K562 (cell line): ENCODE measurements around the gene STX1A. TPM values are rescaled to one million over a fixed set of nuclear protein-coding genes. Genes with fewer than 3 reads are reported as not detected.

Experiments
- ATAC-seq: fragments of 200-7000 bp; cut with Tn5 transposase; 3 replicates; pipeline ENCODE4 v1.9.1; 2020; ENCODE audit warnings: moderate library complexity
- BruUV-seq: library from RNA; stranded (reverse); fragments of 400-500 nt; replicated peaks from 2 replicates; lab custom pipeline; 2021; lab: Mats Ljungman, UMichigan
- CTCF ChIA-PET: fragments of 300-600 bp; formaldehyde crosslinking; extraction: SDS; loops from one replicate; lab custom pipeline; 2021; ENCODE audit warnings: low intra/inter-chr PET ratio; lab: Yijun Ruan, JAX
- POLR2A ChIA-PET: fragments of 300-600, 350-650 bp; sonication (Branson Sonifier 250); formaldehyde crosslinking; extraction: SDS; loops from one replicate; lab custom pipeline; 2021; ENCODE audit warnings: antibody characterized with exemption, inconsistent platforms; lab: Yijun Ruan, JAX
- DNase-seq, 4 experiments: peaks; one replicate each; pipeline versions ENCODE4 v3.0.0 to v3.0.0-alpha.2; 2011 to 2018; ENCODE audit warnings: low spot score in 3 of 4, mixed read lengths in 3 of 4; ENCODE audit errors: extremely low read depth in 1 of 4
- FAIRE-seq: peaks from 2 replicates; lab custom pipeline; 2011; peaks lifted over from hg19 to GRCh38; lab: Jason Lieb, UNC
- H2AFZ ChIP-seq: 2 replicates; pipeline ENCODE4 v1.6.0; 2011; ENCODE audit warnings: low read depth, low read length, control low read depth, inconsistent platforms
- H3K27ac ChIP-seq: fragments of 200-600 bp; 3 replicates; pipeline ENCODE4 v1.8.0; 2011; ENCODE audit warnings: low read depth, mild to moderate bottlenecking, control low read depth, inconsistent platforms, low read length, moderate library complexity, mixed read lengths; ENCODE audit errors: extremely low read depth
- H3K27me3 ChIP-seq, 2 experiments: fragments of 300-600 bp in 1 of 2; 2 replicates in 1 of 2; 3 replicates in 1 of 2; pipeline versions ENCODE4 v1.6.0 to v1.8.0; 2011; ENCODE audit warnings: inconsistent platforms in 2 of 2, low read length in 2 of 2, mild to moderate bottlenecking in 1 of 2, mixed read lengths in 1 of 2, moderate library complexity in 1 of 2; ENCODE audit not compliant: control insufficient read depth in 2 of 2, insufficient read depth in 2 of 2
- H3K36me3 ChIP-seq: fragments of 300-600 bp; 3 replicates; pipeline ENCODE4 v1.8.0; 2011; ENCODE audit warnings: mild to moderate bottlenecking, low read length, inconsistent platforms; ENCODE audit not compliant: control insufficient read depth, insufficient read depth
- H3K4me1 ChIP-seq, 2 experiments: fragments of 200-600 bp in 1 of 2; replicated peaks in 1 of 2; 2 replicates in 1 of 2; 3 replicates in 1 of 2; pipeline versions ENCODE4 v1.5.1 to v1.8.0; 2011; ENCODE audit warnings: inconsistent platforms in 2 of 2, low read length in 2 of 2, mild to moderate bottlenecking in 1 of 2, mixed read lengths in 1 of 2, moderate library complexity in 1 of 2; ENCODE audit not compliant: control insufficient read depth in 2 of 2, insufficient read depth in 2 of 2
- H3K4me2 ChIP-seq: 2 replicates; pipeline ENCODE4 v1.6.1; 2011; ENCODE audit warnings: low read length, control low read depth, inconsistent platforms, mixed read lengths; ENCODE audit not compliant: insufficient read depth
- H3K4me3 ChIP-seq: fragments of 200-600 bp; sonication (generic), shearing (Covaris generic); 2 replicates; pipeline ENCODE4 v1.5.1; 2016; ENCODE audit warnings: control low read depth, inconsistent platforms
- H3K79me2 ChIP-seq: fragments of 200-600 bp; 3 replicates; pipeline ENCODE4 v1.8.0; 2011; ENCODE audit warnings: low read length, inconsistent platforms; ENCODE audit not compliant: control insufficient read depth, insufficient read depth
- H3K9ac ChIP-seq, 2 experiments: 2 replicates each; pipeline versions ENCODE4 v1.6.0 to v1.6.1; 2011; ENCODE audit warnings: low read depth in 2 of 2, low read length in 2 of 2, control low read depth in 1 of 2, inconsistent platforms in 1 of 2, mild to moderate bottlenecking in 1 of 2, mixed read lengths in 1 of 2; ENCODE audit not compliant: insufficient read depth in 1 of 2
- H3K9me1 ChIP-seq: one replicate; pipeline ENCODE4 v1.6.0; 2011; ENCODE audit warnings: inconsistent platforms, mild to moderate bottlenecking, low read length, moderate library complexity; ENCODE audit not compliant: control insufficient read depth, insufficient read depth
- H3K9me3 ChIP-seq: replicated peaks from 2 replicates; pipeline ENCODE4 v1.5.1; 2011; ENCODE audit warnings: low read depth, low read length, inconsistent platforms; ENCODE audit not compliant: control insufficient read depth, insufficient read depth
- H4K20me1 ChIP-seq: replicated peaks from 2 replicates; pipeline ENCODE4 v1.6.1; 2011; ENCODE audit warnings: low read length, inconsistent platforms, mixed read lengths; ENCODE audit not compliant: control insufficient read depth, insufficient read depth
- CC2D1A ChIP-seq: fragments of 450-650 bp; IDR thresholded peaks from 2 replicates; pipeline ENCODE4 v1.6.1; 2017; ENCODE audit warnings: mild to moderate bottlenecking
- CTCF ChIP-seq, 3 experiments: IDR thresholded peaks in 2 of 3; conservative IDR thresholded peaks in 1 of 3; 2 replicates each; pipeline ENCODE4 v1.5.1; 2011 to 2012; ENCODE audit warnings: low read length in 3 of 3, mild to moderate bottlenecking in 3 of 3, control low read depth in 2 of 3, improper control_type of control experiment in 1 of 3, inconsistent platforms in 1 of 3, low read depth in 1 of 3, mixed read lengths in 1 of 3, moderate library complexity in 1 of 3; ENCODE audit not compliant: insufficient read depth in 2 of 3
- ESRRB ChIP-seq: fragments of 250-450 bp; sonication (Bioruptor Pico); IDR thresholded peaks from 2 replicates; pipeline ENCODE4 v1.5.0; 2020; ENCODE audit warnings: mild to moderate bottlenecking, moderate library complexity, borderline replicate concordance
- FOXJ2 ChIP-seq: fragments of 200-800 bp; sonication (Bioruptor generic); IDR thresholded peaks from 2 replicates; pipeline ENCODE4 v1.6.1; 2016; ENCODE audit warnings: missing genetic modification characterization, missing compliant biosample characterization
- IRF2 ChIP-seq: sonication (generic); formaldehyde crosslinking; IDR thresholded peaks from 2 replicates; pipeline ENCODE4 v1.8.1; 2022; ENCODE audit warnings: mild to moderate bottlenecking, missing genetic modification reagents
- L3MBTL2 ChIP-seq: fragments of 450-650 bp; IDR thresholded peaks from 2 replicates; pipeline ENCODE4 v1.6.1; 2016; ENCODE audit warnings: mild to moderate bottlenecking, moderate library complexity
- MYC ChIP-seq, 2 experiments: fragments of 250-450 bp in 1 of 2; sonication (Bioruptor Pico) in 1 of 2; IDR thresholded peaks; 2 replicates each; pipeline versions ENCODE4 v1.5.1 to v1.6.1; 2012 to 2021; ENCODE audit warnings: low read depth in 2 of 2, borderline replicate concordance in 1 of 2, improper control_type of control experiment in 1 of 2, low read length in 1 of 2, mild to moderate bottlenecking in 1 of 2, moderate library complexity in 1 of 2
- RFX5 ChIP-seq: IDR thresholded peaks from 2 replicates; pipeline ENCODE4 v1.6.1; 2011; ENCODE audit warnings: low read depth, mild to moderate bottlenecking, improper control_type of control experiment, low read length
- YY1 ChIP-seq, 3 experiments: IDR thresholded peaks; 2 replicates each; pipeline ENCODE4 v1.6.1; 2011; ENCODE audit warnings: low read length in 2 of 3, mild to moderate bottlenecking in 2 of 3, moderate library complexity in 2 of 3, borderline replicate concordance in 1 of 3, control low read depth in 1 of 3, low read depth in 1 of 3; ENCODE audit not compliant: insufficient read depth in 3 of 3, insufficient replicate concordance in 2 of 3, control insufficient read depth in 1 of 3, insufficient read length in 1 of 3; ENCODE audit errors: extremely low read depth in 1 of 3
- ZNF197 ChIP-seq: fragments of 200-800 bp; sonication (Bioruptor generic); IDR thresholded peaks from 2 replicates; pipeline ENCODE4 v1.6.1; 2016; ENCODE audit warnings: low read depth, missing genetic modification characterization, missing compliant biosample characterization
- WGBS: fragments of 100-300 bp; shearing (Covaris generic); methylation state at CpG from one replicate; pipeline ENCODE4 v1.1.6; 2016; ENCODE audit warnings: low coverage, mixed read lengths; ENCODE audit not compliant: insufficient coverage; ENCODE audit errors: missing lambda C conversion rate; 5-methylcytosine and 5-hydroxymethylcytosine counted together
- in situ Hi-C: fragments of 300-500 bp; cut with MboI; formaldehyde crosslinking; loops from 4 replicates; pipeline ENCODE4 v1.15.0; 2018; ENCODE audit warnings: inconsistent platforms, mixed read lengths
- intact Hi-C: fragments of 100-400 bp; cut with micrococcal nuclease; formaldehyde crosslinking; loops from 2 replicates; pipeline ENCODE4 v1.14.2; 2022
- polyA plus RNA-seq, 8 experiments: library from polyadenylated mRNA; depleted of rRNA in 4 of 8; stranded (reverse) in 5 of 8; unstranded in 3 of 8; fragments of >200 nt; fragmentation: Nextera tagmentation in 2 of 8; fragmentation: Illumina TruSeq in 1 of 8; extraction: Ambion mirVana in 2 of 8; extraction: Trizol in 1 of 8; gene quantifications; 2 replicates each; pipeline versions ENCODE4 v1.2.1 to v1.2.3, GENCODE V29; 2011 to 2014; ENCODE audit warnings: inconsistent platforms in 1 of 8, missing spikeins in 1 of 8
- total RNA-seq, 7 experiments: library from RNA; depleted of rRNA in 6 of 7; stranded (reverse); fragments of >200 nt in 6 of 7; fragmentation: Illumina TruSeq in 2 of 7; extraction: Trizol in 2 of 7; gene quantifications; 2 replicates each; pipeline versions ENCODE4 v1.2.1 to v1.2.3, GENCODE V29; 2011 to 2021; ENCODE audit warnings: low replicate concordance in 1 of 7
- TF ChIP-seq, protein P1 (sequence below): fragments of 450-650 bp; IDR thresholded peaks from 2 replicates; pipeline ENCODE4 v1.6.1; 2016; ENCODE audit warnings: mild to moderate bottlenecking
- TF ChIP-seq, protein P2 (sequence below): fragments of 250-450 bp; sonication (Bioruptor Pico); IDR thresholded peaks from 2 replicates; pipeline ENCODE4 v1.4.0; 2020; ENCODE audit warnings: mild to moderate bottlenecking

Gene STX1A
- total and polyA plus RNA-seq, 9 of the 15 experiments (the other 6 are each of a cell fraction or from before 2014, with no cell fraction given), result 0.04 to 15.1 (median 6.3) TPM

GRCh38 chr7:73667344-73668102 lies 51.9 kb downstream of the STX1A start, which contains the start of gene VPS37D:
VPS37D (plus strand) TSS chr7:73667831; CDS start chr7:73667959, 128 bp downstream.
- peaks cover 9 to 42% of the 10 kb centered on the region in 2 experiments for H3K4me1 ChIP-seq
- no TSS peak for BruUV-seq
- CTCF ChIA-PET, result interaction anchor here (0.6 to 2.9 kb wide), 5 partner anchors 28 to 62 kb away, joined by 3 to 24 read pairs (median 5); no protein-coding TSS in a partner anchor
- intact Hi-C loops (loop anchor here (2.0 to 5.0 kb wide), 2 partner anchors 55 to 65 kb away; no protein-coding TSS in a partner anchor), in situ Hi-C loops (no loop called here)
- no peaks in the 10 kb centered on the region for H3K27me3 ChIP-seq
- ATAC-seq (peak; percentile 96), FAIRE-seq (peak; percentile 49), DNase-seq (peak; percentile 97 to 99 (median 99))
- POLR2A ChIA-PET, result interaction anchor here (0.6 to 1.3 kb wide), 3 partner anchors 17 to 47 kb away, joined by 3 to 4 read pairs (median 3); no protein-coding TSS in a partner anchor
- peak within 1 kb of the TSS; percentile 10 to 90; a peak in 3 of 4 replicates for H3K9ac ChIP-seq
- H3K9me3 ChIP-seq, result peaks cover 7% of the 10 kb centered on the region
- 11% methylated on average over 30 of the region's 79 CpGs for WGBS
- H3K4me2 ChIP-seq, result peak within 1 kb of the TSS; percentile 59
- H3K27ac ChIP-seq, result no peak within 1 kb of the TSS
- H3K4me3 ChIP-seq, result peak within 1 kb of the TSS; percentile 53
- no peaks in the 10 kb centered on the region for H3K36me3 ChIP-seq
- no peaks in the 10 kb centered on the region for H3K79me2 ChIP-seq
- no peaks in the 10 kb centered on the region for H3K9me1 ChIP-seq
- no peaks in the 10 kb centered on the region; the same call in 1 of the 2 replicates for H4K20me1 ChIP-seq
- H2AFZ ChIP-seq, result peak within 1 kb of the TSS; percentile 83
- TF ChIP-seq RFX5 (no peak), IRF2 (no peak), ZNF197 (CRISPR knock-in tag) (0 out of 2 replicates have a peak, but pooled peaks have one; percentile 30), MYC (IDR thresholded peaks at IDR 0.05; ENCODE audit: low read depth, low read length) (peak; percentile 61), MYC (CRISPR knock-in tag; IDR thresholded peaks at IDR 0.05; ENCODE audit: borderline replicate concordance, low read depth) (no peak), YY1 (IDR thresholded peaks at IDR 0.05; ENCODE audit: borderline replicate concordance in 1 of 3, control insufficient read depth in 1 of 3, extremely low read depth in 1 of 3, insufficient read depth in 3 of 3, insufficient read length in 1 of 3, insufficient replicate concordance in 2 of 3, low read depth in 1 of 3, low read length in 2 of 3) (peak in 2 of 3 experiments; percentile 58 to 84), L3MBTL2 (peak; percentile 58), CTCF (IDR thresholded peaks at IDR 0.05 in 2 of 3, conservative IDR thresholded peaks at IDR 0.05 in 1 of 3; ENCODE audit: insufficient read depth in 2 of 3, low read depth in 1 of 3, low read length in 3 of 3) (peak; percentile 48 to 96 (median 91)), CC2D1A (peak; percentile 79), ESRRB (CRISPR knock-in tag) (no peak), FOXJ2 (tag) (peak; percentile 35; the same call in 1 of the 2 replicates)
- TF ChIP-seq, protein P1, sequence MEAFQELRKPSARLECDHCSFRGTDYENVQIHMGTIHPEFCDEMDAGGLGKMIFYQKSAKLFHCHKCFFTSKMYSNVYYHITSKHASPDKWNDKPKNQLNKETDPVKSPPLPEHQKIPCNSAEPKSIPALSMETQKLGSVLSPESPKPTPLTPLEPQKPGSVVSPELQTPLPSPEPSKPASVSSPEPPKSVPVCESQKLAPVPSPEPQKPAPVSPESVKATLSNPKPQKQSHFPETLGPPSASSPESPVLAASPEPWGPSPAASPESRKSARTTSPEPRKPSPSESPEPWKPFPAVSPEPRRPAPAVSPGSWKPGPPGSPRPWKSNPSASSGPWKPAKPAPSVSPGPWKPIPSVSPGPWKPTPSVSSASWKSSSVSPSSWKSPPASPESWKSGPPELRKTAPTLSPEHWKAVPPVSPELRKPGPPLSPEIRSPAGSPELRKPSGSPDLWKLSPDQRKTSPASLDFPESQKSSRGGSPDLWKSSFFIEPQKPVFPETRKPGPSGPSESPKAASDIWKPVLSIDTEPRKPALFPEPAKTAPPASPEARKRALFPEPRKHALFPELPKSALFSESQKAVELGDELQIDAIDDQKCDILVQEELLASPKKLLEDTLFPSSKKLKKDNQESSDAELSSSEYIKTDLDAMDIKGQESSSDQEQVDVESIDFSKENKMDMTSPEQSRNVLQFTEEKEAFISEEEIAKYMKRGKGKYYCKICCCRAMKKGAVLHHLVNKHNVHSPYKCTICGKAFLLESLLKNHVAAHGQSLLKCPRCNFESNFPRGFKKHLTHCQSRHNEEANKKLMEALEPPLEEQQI, result peak; percentile 46; the same call in 1 of the 2 replicates
- TF ChIP-seq, protein P2, sequence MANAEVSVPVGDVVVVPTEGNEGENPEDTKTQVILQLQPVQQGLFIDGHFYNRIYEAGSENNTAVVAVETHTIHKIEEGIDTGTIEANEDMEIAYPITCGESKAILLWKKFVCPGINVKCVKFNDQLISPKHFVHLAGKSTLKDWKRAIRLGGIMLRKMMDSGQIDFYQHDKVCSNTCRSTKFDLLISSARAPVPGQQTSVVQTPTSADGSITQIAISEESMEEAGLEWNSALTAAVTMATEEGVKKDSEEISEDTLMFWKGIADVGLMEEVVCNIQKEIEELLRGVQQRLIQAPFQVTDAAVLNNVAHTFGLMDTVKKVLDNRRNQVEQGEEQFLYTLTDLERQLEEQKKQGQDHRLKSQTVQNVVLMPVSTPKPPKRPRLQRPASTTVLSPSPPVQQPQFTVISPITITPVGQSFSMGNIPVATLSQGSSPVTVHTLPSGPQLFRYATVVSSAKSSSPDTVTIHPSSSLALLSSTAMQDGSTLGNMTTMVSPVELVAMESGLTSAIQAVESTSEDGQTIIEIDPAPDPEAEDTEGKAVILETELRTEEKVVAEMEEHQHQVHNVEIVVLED (CRISPR knock-in tag), result peak; percentile 62; the same call in 1 of the 2 replicates
